Inflammatory macrophage treated with lipopolysaccharide for 1 hour (primary cell): Measurements from ENCODE around the gene OR51E1.
A peak's percentile ranks its signal among the peaks of the same experiment; 100 is the strongest.

ENCODE experiments used
- DNase-seq, 2 donors: peaks; one replicate each; pipeline ENCODE4 v3.0.0-alpha.2; 2020 to 2022

Gene OR51E1, protein sequence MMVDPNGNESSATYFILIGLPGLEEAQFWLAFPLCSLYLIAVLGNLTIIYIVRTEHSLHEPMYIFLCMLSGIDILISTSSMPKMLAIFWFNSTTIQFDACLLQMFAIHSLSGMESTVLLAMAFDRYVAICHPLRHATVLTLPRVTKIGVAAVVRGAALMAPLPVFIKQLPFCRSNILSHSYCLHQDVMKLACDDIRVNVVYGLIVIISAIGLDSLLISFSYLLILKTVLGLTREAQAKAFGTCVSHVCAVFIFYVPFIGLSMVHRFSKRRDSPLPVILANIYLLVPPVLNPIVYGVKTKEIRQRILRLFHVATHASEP

DNA sequence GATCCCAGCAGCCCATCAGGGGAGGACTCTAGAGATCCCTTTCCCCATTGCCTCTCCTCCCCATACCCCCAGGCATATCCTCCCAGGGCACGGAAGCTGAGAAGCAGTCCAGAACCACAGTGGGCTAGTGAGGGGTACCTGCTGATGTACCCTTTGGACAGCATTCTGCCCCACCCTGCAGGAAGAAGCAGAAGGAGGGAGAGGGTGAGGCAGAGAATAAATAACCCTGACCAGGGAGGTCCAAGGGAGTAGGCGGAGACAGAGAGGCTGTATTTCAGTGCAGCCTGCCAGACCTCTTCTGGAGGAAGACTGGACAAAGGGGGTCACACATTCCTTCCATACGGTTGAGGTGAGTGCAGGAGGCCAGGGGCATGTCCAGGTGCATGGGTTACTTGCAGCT lies at the start of gene OR51E1:
Gene OR51E1 (plus strand): TSS at position 301 of the 400 bp plus-strand sequence. CDS start 8,545 bp downstream, outside the sequence.
- no peak for DNase-seq

DNA sequence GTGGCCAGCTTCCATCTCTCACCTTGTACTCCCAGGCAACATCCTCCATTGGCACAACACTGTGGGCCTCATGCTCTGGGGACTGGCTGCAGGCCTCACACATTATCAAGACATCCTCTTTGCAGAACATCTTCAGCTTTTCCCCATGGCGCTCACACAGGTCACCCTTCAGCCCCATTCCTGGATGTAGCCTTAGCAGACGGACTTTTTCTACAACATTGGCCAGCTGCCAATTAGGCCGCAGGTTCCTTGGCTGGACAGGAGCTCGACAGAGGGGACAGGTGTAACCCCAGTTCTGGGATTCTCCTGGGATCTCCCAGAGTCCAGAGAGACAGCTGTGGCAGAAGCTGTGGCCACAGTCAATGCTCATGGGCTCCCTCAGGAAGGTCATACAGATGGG lies 38.7 kb upstream of the OR51E1 start:
- DNase-seq = no peak

DNA sequence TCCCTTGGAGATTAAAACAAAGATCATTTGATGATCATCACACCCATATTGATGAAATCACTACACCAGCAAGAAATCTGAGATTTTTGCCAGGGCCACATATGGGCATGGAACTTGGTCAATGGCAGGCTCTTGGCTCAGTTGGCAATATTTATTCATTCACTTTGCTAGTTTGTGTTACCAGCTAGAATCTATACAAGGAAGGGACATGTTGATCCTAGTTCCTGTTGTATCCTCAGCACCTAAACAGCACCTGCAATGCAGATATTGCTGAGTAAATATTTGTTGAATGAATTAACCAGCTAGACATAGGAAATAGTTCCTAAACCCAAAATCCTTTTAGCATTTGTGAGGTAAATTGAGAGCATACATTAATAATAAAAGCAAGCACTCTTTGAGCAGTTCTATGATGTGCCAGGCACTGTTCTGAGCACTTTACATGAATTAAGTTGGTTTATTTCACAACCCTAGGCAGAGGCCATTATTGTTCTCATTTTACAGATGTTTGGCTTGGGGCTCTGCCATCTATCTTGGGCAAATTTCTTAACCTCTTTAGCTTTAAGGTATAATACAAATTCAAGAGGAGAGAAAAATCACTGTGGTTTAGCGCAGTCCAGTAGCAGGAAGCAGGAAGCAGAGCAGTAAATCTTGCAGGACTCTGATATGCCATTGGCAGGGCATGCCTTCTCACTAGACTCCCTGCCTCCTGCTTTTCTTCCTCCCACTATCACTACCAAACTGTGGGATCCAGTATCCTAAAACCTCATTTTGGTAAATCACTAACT lies 37.4 kb upstream of the OR51E1 start:
- DNase-seq = no peak

DNA sequence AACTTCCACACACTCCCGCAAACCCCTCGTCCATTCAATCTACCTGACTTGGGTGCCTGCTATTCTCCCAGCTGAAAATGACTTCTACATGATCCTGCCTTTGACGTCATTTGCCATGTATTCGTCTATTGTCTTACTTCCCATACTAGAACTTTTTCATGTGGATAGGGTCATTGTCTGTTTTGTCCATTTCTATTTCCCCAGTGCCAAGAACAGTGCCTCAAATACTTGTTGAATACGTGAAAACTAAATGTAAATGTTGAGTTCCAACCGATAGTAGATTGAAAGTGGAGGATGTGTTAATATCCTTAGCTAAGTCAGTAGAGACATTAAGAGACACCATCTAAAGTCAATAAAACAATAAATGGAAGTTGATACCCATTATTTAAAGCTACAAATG lies 36.7 kb upstream of the OR51E1 start:
- DNase-seq = peak; percentile 8 to 14

DNA sequence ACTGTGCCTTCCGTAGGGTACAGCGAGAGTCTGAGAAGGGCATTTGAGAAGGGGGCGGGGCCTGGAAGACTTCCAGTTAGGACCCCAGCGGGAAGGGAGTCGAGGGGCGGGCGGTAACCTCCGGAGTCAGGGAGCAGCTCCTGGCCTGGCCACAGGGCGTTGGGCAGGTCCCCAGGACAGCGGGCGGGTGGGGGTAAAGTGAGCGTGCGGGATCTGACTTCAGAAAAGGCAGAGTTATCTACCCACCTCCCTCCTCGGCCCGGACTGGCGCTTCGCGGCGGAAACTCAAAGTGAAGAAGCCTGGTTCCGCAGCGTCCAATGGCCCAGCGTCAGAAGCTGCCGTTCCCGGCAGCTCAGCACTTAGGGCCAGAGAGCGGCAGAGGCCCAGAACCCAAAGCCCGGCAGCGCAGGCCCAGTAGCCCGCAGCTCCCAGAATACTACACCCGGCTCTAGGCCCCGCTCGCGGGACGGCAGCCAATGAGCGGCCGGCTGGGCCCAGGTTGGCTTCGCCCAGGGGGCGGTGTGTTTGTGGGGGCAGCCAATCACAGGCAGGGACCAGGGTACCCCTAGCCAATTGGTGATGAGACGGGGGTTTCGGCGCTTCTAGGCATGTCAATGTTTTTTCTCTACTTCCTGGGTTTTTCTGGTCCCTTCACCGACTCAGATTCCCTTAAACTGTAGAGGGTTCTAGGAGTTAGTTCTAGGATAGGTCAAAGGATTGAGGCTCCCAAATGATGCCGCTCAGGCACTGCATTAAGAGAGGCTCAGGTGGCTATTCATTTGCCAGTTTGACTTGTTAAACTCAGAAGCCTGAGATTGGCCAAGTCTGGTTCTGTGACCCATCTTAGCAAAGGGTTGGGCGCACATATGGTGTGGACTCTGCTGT lies 35.8 kb upstream of the OR51E1 start, which contains the start of gene TRIM68:
Gene TRIM68 (minus strand): TSS at position 451 of the 886 bp plus-strand sequence. CDS start 2,727 bp downstream, outside the sequence.
- DNase-seq = peak; percentile 95 to 97

DNA sequence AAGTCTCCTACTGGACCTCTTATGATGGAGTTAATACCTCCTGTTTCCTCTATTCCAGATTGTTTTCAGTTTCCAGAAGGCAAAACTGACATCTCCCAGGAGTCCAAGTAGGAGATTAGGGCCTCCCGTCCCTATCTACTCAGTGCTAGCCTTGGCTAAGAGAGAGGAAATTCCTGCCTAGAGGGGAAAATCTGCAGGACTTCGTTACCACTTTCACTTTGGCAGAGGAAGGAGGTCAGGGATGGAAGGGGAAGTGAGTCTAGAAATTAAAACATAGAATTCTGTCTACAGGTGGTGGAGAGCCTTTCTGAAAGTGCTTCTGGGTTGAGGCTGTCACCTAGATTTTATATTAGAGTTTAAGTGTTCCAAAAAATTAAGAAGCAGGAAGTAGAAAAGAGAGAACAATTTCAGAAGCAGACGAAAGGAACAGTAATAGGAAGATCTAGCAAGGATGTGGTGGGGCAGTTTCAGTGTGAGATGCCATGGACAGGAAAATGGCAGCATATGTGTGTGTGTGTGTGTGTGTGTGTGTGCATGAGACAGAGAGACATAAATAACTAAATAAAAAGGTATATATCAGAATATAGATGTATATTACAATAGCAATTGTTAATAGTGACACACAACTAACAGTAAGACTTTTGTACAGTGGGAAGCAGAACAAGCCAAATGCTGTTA lies 33.4 kb upstream of the OR51E1 start:
- DNase-seq = peak; percentile 38 to 47

DNA sequence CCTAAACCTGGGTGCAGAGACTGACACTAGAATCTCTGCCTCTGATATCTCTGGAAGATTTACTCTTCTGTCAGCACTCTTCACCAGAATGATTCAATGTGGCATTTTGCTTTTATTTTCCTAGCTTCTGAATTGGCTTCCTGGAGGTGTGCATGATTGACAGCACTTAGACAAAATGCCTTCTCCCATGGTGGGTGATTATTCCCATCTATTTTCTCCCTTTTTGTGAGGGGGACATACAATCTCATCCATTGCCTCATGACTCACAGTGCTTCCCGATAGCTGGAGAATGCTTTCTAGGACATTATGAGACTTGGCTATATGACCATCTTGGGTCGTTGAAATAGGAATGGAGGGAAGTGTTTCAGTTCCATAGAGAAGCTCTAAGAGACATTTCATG lies 31.8 kb upstream of the OR51E1 start:
- DNase-seq = no peak

DNA sequence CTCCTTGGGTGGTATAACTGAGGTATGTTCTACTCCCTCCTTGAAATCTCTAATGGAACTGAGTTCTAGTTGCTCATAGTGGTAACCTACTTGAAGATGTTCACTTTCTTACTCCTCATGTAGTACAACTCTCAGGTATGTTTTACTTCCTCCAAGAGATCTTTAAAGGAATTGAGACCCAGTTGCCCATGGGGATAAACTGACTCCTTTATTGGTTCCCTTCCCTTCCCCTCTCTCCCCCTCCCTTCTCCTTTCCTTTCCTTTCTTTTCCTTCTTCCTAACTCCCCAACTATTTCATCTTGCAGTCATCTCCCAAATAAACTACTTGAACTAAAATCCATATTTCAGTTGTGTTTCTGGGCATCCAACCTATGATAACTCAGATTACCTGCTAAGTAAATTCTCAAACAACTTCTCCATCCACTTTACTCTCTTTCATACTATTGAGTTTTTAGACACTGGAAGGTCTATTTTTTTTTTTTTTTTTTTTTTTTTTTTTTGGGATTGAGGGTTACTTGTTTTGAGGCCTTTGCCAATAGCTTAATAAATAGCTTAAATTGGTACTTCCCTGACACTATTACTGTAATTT lies 27.8 kb upstream of the OR51E1 start:
- no peak for DNase-seq

DNA sequence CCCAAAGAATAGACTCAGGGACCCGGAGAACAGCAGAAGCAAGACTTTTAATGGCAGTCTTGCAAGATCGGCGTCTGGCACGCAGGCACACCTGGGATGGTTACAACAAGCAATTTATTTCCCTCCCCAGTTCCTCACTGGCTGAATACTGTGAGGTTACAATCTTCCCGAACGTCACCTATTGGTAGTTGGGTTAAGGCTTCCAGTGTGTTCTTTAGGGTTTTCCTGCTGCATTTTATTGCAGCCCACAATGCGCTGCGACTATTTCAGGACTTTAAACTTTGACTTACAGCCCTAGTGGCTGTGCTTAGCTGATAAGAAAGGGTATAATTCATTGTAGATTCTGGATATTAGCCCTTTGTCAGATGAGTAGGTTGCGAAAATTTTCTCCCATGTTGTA lies 24.3 kb upstream of the OR51E1 start:
- no peak for DNase-seq

DNA sequence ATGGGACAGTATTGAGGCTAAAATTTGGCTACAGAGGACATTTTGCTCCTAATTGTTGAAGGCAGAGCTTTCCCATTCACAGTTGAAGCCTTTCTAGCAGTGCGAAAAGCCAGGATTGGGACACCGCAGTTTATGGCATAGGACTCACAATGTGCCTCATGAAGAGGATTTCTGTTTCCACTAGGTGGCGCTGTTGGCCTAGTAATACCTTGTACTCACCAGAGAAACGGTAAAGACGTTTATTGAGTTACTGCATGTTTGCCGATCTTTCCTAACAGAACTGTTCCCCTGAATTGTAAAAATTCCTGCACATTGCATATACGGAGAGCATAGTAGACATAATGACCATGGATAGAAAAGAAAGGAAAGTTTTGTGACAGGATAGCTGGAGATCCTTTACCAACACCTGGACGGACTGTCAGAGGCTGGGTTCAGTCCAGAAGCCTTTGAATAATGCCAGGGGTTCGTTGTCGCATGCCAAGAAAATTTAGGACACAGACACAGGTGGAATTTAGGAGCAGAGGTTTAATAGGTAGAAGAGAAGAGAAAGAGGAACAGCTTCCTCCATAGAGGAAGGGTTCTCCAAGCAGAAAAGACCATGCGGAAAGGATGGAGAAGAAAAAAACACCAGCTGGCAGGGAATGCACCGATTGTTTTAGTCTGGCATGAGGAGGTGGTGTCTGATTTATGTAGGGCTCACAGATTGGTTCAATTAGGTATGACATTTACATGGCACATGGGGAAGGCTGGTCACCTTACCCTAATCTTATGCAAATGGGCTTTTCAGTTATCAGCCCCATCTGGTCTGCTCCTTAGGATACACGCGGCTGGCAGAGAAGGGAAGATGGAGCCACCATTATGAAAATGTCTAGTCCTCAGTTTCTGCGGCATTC lies 17.3 kb upstream of the OR51E1 start:
- peak; percentile 33 to 77 for DNase-seq

DNA sequence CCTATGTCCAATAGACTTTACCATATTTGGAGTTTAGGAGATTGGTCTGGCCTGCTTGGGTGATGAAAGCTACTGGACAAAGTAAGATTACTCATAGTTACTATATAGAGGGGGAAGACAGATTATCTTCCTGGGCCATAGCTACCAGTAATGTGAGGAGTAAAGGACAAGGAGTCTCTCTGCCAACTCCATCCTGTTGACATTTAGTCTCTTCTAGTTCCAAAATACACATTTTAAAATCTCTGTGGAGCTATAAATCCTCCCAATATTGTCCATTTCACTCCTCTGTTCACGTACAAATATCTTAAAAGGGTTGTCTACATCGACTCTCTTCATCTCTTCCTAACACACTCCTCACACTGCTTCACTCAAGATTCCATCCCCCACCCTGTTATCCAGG lies 7.6 kb upstream of the OR51E1 start:
- DNase-seq = no peak

DNA sequence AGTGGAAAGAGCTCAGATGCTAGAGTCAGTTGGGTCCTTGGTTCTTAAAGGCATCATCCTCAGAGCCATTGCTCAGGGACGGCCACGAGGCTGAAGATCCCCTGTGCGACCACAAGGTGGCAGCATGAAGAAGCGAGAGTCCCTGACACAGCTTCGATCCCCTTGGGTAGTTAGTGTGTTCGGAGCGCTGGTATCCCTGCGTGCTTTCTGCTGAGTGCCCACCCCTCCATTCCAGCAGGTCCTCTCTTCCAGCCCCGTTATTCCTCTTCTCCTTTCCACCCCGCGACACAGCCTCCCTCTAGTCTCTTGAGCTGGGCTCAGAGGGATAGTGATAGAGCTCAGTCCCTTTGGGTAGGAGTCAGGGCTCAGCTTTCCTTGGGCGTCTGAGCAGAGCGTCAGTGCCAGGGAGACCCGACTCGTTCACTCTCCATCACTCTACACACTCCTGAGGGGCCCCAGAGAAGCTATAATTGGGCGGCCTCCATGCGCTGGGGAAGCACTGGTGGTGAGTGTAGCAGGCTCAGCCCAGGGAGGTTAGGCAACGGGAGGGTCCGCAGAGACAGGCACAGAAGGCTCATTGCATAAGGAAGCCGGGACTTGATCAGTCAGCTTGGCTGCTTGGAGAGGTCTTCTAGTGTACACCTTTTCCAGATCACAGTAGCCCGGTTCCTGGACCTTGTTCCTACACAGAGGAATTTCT lies 6.7 kb upstream of the OR51E1 start, which contains the start of gene OR51D1:
Gene OR51D1 (plus strand): TSS at position 516 of the 700 bp plus-strand sequence. CDS start 2,314 bp downstream, outside the sequence.
- DNase-seq = peak; percentile 25 to 73

DNA sequence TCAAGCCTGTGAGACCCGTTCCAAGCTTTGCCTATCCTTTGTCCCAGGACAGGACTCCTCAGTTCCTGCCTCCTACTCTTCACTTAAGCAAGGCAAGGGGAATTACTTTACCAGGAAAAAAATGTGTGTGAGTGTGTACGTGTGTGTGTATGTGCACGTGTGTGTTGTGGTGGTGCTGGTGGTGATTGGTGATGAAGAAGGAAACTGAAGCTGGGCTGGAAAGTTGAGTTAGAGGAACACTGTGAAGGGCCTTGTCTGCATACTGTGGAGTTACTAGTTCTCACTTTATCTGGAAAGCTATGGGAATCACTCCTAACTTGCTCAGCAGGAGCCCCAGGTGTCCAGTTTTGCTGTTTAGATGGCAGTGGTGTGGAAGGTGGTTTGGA lies 6.1 kb upstream of the OR51E1 start:
- no peak for DNase-seq

DNA sequence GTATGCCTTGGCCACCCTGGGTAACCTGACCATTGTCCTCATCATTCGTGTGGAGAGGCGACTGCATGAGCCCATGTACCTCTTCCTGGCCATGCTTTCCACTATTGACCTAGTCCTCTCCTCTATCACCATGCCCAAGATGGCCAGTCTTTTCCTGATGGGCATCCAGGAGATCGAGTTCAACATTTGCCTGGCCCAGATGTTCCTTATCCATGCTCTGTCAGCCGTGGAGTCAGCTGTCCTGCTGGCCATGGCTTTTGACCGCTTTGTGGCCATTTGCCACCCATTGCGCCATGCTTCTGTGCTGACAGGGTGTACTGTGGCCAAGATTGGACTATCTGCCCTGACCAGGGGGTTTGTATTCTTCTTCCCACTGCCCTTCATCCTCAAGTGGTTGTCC lies 3.9 kb upstream of the OR51E1 start:
- DNase-seq = no peak

DNA sequence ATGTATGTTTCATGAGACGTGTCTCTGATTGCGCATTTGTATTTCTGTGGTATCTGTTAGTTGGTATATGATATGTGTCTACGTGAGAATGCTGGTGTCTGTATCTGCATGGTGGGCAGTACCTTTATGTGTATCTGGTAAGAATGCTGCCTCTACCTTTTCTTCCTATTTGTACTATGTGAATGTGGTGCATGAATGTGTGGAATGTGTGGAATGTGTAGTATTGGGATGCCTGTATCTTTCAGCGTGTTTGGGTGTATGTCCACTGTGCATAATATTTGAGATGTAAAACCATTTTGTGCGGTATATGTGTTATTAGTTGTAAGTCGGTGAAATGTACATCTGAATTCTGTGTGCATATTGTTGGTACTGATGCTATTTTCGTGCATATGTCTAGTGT lies 2.3 kb upstream of the OR51E1 start:
- DNase-seq = no peak

DNA sequence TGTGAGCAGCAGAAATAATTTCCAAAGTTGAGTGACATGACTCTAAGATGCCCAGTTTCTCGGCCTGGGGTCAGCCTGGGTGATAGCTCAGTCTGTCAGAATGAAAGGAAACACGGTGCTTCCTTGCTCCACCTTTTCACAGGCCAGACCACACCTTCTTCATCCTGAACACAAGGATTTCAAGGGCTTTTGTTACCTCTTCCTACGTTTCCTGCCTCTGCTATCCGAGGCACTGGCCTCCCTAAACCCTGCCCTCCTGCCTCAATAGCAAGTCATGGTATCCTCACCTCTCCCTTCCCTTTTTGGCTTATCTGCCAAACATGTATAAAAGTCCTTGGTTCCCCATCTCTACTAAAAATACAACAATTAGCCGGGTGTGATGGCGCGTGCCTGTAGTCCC lies 1.7 kb upstream of the OR51E1 start:
- no peak for DNase-seq

DNA sequence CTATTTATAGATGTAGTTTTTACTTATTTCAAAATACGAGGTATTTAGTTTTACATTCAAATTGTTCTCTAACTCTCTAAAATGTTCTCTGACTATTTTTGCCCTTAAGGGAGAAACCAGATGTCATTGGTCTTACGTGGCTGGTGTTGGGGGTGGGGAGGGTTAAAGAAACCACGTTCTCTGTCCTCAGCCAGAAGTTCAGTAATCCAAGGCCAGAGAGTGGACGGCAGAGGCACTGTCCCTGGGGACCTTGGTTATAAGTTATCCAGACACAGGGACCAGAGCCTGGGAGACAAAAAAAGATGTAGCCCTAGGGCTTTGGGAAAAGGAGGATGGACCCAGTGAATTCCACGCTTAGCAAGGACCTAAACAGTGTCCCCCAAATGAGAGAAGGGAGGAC lies 706 bp upstream of the OR51E1 start:
- no peak for DNase-seq

DNA sequence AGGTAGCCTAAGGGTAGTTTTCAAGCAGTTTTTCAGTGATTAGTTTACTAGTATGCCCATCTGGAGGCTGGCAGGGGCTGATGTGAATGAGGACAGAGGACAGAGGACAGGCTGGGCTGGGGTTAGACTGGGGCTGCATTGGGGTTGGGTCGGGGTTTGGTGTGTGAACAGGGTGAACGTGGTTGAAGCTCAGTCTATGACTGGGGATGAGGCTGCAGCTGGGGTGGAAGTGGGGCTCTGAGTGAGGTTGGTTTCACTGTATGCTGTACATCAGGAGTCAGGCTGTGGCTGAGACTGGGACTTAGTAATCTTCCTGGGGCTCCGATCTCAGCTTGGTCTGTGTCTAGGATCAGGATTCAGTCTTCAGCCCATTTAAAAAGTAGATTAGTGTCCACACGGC lies 451 bp downstream of the OR51E1 start:
- no peak for DNase-seq

DNA sequence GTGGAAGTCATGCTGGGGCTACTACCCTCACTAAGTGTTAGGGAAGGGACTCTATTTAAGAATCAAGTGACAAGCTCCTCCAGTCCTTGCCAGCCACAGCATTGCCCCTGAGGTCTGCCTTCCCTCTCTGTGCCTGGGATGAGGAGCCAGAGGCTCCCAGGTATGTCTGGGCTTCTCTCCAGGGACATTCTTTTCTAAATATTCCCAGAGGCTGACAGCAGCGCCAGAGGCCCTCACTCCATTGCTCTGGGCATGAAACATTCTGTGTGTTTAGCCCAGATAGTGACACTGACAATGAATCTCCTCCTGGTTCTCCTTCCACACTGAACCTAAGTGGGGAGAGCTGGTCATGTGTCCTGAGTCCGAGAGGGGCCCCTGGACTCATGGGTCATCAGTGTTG lies 2.2 kb downstream of the OR51E1 start:
- DNase-seq = no peak

DNA sequence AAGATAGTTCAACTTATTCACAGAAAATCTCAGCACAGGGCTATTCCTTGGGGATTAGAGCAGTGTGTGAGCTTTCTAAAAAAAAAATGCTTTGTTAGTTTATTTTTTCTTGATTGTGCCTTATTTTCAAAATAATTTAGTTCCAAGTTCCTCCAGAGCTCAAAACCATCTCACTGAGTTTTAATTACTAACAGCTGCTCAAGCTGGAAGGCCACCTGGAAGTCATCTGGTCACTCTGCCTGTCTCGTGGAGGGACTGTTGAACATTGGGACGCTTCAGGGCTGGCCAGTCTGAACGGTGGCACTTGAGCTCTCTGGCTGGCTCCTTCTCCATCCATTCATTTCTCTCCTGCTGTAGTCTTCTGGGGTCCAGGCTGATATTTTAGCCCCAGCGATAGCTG lies 4.0 kb downstream of the OR51E1 start:
- DNase-seq = no peak
